Stomach (tissue), 4 donors: Measurements from ENCODE around the gene SHMT2.

ENCODE experiments used
- EP300 ChIP-seq: sonication (generic); formaldehyde crosslinking; IDR thresholded peaks from one replicate; pipeline ENCODE4 v1.6.1; 2017; ENCODE audit warnings: antibody characterized with exemption
- POLR2A ChIP-seq, 4 donors: fragments of 450-650 bp; IDR thresholded peaks; one replicate each; pipeline ENCODE4 v1.6.1; 2016; ENCODE audit warnings: antibody characterized with exemption in 4 of 4, control low read depth in 2 of 4, mild to moderate bottlenecking in 1 of 4, moderate library complexity in 1 of 4
- POLR2AphosphoS5 ChIP-seq, 3 donors: sonication (generic); formaldehyde crosslinking; IDR thresholded peaks; one replicate each; pipeline ENCODE4 v1.6.1; 2016; ENCODE audit warnings: antibody characterized with exemption in 3 of 3
- TF ChIP-seq, protein P1 (sequence below), 7 experiments: fragments of 450-650 bp in 4 of 7; fragments of 200-600 bp in 3 of 7; sonication (generic) in 3 of 7; IDR thresholded peaks; one replicate each; pipeline ENCODE4 v1.5.1; 2016 to 2019; ENCODE audit warnings: antibody characterized with exemption in 7 of 7, control low read depth in 2 of 7, mild to moderate bottlenecking in 1 of 7

GRCh38 chr12:57193706-57194245 lies 35.7 kb upstream of the SHMT2 start:
- TF ChIP-seq EP300 (no peak), POLR2A (IDR thresholded peaks at IDR 0.05) (no peak), POLR2AphosphoS5 (IDR thresholded peaks at IDR 0.05) (no peak)
- TF ChIP-seq, protein P1, sequence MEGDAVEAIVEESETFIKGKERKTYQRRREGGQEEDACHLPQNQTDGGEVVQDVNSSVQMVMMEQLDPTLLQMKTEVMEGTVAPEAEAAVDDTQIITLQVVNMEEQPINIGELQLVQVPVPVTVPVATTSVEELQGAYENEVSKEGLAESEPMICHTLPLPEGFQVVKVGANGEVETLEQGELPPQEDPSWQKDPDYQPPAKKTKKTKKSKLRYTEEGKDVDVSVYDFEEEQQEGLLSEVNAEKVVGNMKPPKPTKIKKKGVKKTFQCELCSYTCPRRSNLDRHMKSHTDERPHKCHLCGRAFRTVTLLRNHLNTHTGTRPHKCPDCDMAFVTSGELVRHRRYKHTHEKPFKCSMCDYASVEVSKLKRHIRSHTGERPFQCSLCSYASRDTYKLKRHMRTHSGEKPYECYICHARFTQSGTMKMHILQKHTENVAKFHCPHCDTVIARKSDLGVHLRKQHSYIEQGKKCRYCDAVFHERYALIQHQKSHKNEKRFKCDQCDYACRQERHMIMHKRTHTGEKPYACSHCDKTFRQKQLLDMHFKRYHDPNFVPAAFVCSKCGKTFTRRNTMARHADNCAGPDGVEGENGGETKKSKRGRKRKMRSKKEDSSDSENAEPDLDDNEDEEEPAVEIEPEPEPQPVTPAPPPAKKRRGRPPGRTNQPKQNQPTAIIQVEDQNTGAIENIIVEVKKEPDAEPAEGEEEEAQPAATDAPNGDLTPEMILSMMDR (IDR thresholded peaks at IDR 0.05) = no peak
